NK-92 treated with Interleukin-12 subunit alpha and Interleukin-12 subunit beta, amount 100 ng/mL, for 24 hours (cell line): ENCODE data around the gene PYCR2.

Experiments
- DNase-seq: peaks from one replicate; lab custom pipeline; 2025; lab: John Stamatoyannopoulos, UW

Gene PYCR2

GRCh38 chr1:225919906-225920305, 4.1 kb downstream of the PYCR2 start:
- no peak for DNase-seq

DNA sequence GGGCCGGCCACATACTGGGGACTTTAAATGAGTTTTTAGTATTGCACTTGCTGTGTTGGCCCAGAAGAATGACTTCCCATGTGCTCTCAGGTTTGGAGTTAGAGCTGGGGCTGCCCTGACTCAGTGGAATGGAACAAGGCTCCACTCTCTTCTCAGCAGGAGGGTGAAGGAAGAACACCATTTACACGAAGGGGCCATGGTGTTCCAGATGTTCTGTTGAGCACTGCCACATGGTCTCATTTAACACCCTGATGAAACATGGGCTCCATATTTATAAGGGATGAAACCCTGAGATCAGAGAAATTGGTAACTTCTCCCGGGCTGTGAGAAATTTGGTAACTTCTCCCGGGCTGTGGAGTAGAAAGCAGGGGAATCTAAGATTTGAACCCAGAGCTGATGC, 5.8 kb downstream of the PYCR2 start:
- no peak for DNase-seq

DNA sequence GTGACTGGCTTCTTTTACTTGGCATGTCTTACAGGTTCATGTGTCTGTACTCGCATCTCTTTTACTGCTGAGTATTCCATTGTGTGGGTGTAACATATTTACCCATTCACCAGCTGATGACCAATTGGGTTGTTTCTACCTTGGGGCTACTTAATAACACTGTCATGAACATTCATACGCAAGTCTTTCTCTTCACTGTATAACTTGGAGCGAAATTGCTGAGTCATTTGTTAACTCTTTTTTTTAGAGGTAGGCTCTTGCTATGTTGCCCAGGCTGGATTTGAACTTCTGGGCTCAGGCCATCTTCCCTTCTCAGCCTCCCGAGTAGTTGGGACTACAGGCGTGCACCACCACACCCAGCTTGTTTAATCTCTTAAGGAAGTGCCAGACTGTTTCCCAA, 6.5 kb downstream of the PYCR2 start:
- DNase-seq = no peak

- no peak for DNase-seq
Measured at GRCh38 chr1:225917101-225917500, 6.9 kb downstream of the PYCR2 start.

- no peak for DNase-seq
Measured at GRCh38 chr1:225915538-225915991, 8.5 kb downstream of the PYCR2 start.

- DNase-seq = no peak
Measured at GRCh38 chr1:225914947-225915346, 9.1 kb downstream of the PYCR2 start.

DNA sequence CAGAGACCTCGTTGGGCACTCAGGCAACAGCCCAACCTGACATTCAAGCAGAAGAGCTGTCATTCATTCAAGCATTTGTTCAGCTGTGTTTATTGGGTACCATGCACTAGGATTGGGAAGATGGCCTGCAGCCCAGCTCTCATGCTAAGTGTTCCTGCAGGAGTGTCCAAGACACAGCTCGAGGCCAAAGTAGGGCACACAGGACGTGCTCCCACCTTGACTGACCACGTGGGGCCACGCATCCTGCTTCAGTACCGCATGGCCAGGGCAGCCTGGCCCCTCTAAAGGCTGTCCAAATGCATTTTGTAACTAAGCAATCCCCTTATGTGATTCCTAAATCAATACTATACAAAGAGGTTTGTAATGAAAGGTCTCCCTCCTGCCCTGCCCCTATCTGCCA, 9.7 kb downstream of the PYCR2 start:
- DNase-seq = no peak

GRCh38 chr1:225911191-225912130, 12.6 kb downstream of the PYCR2 start:
- no peak for DNase-seq

GRCh38 chr1:225909477-225909876, 14.6 kb downstream of the PYCR2 start:
- DNase-seq = no peak

DNA sequence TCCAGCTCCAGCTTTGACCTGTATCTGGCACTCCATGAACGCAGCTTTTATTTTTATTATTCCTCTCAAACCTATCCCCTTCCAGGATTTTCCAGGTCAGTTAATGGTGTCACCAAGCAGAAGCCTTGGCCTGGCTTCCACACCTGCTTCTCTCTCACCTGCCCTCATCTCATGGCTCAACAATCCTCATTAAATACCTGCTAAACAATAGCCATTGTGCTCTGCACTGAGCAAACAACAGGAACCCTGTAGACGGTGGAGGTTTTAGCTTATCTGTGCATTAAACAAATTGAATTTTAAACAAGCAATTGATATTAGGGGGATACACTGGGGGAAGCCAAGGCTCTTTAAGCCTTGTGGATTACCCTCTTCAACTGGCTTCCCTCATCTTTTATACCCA, 15.3 kb downstream of the PYCR2 start:
- no peak for DNase-seq

GRCh38 chr1:225908013-225908640, 15.9 kb downstream of the PYCR2 start:
- DNase-seq = no peak

DNA sequence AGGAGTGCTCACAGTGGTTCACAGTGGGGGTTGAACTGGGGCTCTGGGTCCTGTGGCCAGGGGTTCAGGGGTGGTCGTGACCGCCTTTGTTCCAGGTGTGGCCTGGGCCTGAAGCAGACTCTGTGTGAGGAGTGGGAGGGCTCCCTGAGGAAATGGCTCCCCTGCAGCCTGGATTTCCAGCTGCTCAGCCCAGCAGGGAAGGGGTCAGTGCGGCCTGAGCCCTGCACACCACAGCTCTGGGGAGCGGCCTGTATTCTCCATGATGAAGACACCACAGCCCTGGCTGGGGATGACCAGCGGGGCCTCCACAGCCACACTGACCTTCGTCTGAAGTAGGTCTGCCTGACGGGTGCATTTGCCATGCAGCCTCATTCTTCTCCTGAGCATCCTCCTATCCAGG, 16.7 kb downstream of the PYCR2 start:
- no peak for DNase-seq

DNA sequence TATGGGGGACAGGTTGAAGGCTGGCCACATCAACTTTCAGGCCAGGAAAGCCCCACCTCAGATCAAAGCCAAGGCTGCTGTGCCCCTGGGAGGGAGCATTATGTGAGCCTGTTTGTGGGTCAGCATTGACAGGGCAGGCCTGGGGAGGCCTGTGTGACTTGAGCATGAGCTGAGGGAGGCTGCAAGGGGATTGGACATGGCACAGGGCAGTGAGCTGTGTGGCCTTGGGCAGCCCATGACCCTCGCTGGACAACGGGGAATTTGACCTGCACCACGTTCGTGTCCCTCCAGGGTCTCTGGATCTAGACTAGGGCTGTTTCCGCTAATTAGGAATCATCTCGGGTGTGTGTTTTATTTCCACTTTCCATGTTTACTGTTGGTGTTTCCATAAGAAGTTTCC, 17.6 kb downstream of the PYCR2 start:
- DNase-seq = no peak

DNA sequence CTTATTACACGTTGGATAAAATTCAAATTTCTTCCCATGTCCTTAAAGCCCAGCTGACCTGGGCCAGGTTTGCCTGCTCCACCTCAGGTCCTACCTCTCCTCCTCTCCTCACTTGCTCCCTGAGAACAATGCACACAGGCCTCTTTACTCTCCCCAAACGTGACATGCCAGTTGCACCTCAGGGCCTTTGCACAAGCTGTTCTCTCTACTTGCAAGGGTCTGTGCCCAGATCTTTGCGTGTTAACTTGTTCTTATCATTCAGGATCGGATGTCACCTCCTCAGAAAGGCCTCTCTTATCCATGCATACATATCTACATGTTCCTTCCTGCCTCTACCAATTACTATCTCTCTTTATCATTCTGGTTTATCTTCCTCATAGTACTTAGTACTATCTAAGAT, 20.4 kb downstream of the PYCR2 start:
- DNase-seq = no peak

- no peak for DNase-seq
Measured at GRCh38 chr1:225899044-225899925, 24.8 kb downstream of the PYCR2 start.

DNA sequence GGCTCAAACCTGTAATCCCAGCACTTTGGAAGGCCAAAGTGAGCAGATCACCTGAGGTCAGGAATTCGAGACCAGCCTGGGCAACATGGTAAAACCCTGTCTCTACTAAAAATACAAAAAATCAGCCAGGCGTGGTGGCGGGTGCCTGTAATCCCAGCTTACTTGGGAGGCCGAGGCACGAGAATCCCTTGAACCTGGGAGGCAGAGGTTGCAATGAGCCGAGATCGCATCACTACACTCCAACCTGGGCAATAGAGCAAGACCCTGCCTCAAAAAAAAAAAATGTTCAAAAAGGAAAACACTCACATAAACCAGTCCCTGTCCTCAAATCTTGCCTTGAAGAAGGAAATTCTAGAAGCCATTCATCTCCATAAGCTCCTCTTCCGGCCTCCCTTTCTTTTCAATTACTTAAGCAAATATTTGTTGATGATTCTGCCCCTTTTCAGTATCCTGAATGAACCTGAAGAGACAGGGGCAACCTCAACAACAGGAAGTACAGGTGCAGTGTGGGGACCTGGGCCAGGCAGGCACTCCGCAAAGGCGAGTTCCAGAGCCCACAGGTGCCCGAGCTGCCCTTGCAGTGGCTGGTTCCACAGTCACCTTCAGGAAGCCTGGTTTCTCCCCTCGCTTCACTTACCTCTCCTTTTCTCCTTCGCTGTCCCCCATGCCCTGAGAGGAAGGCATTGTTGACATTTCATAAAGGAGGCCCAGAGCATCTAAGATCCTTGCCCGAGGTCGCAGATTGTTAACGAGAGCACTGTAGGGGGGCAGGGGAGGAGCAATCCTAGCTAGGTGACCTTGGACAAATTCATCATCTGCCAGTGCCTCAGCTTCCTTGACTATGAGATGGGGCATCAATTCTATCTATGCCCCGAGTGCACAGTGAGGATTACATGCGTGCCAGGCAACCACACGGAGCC, 26.2 kb downstream of the PYCR2 start:
- no peak for DNase-seq

DNA sequence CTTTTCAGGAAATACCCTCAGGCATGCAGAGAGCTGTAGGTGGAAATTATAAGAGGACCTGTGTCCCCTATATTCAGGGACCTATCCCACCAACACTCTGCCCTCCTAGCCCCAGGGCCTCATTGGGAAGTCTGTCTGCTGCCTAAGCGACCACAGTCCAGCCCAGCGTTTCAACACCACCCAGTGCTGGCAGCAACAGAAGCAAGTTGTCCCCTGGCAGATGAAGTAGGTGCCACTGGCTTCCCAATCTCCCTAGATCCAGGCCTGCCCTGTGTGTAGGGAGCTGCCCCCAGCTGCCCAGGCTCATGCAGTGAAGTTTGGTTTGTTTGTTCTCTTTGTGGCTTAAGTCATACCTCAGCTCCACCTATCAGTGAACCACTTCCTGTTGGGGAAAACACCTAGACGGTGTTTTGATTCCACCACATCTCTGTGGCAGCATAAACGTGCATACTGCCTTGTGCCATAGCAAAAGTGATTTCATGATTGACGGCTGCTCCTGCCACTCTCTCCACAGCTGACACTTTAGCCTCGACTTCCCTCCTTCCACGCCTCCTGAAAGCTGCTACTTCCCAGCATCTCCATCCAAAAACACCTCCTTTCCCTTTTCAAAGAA, 27.0 kb downstream of the PYCR2 start:
- DNase-seq = peak; percentile 61

DNA sequence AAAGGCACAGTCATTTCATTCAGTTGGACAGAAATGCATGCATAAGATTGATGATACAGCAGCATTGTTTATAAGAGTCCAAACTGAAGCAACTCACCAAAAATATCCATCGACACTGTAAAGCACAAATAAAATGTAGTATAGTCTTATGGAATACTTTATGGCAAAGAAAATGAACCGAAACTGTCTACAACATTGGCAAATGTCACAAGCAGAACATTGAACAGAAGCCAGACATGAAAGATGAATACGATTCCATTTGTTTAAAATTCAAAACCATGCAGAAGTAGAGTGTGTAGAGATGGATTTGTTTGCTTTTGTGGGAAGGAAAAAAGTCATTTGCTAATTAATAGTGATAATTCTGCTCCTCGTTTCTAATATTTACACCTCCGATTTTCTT, 27.6 kb downstream of the PYCR2 start:
- no peak for DNase-seq

DNA sequence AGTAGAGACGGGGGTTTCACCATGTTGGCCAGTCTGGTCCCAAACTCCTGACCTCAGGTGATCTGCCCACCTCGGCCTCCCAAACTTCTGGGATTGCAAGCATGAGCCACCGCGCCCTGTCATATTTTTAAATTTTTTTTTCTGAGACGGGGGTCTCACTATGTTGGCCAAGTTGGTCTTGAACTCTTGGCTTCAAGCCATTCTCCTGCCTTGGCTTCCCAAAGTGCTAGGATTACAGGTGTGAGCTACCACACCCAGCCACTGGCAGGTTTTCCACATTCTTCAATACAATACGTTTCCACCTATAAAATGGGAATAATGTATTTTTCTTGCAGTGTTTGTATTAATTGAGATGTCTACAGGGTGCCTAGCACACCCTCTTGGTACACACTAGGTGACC, 31.7 kb downstream of the PYCR2 start:
- no peak for DNase-seq

- no peak for DNase-seq
Measured at GRCh38 chr1:225891229-225891972, 32.6 kb downstream of the PYCR2 start.
